B cell (primary cell): ENCODE measurements around the gene DNHD1. TPM values are rescaled to one million over a fixed set of nuclear protein-coding genes. Genes with fewer than 3 reads are reported as not detected.

ENCODE experiments used
- ATAC-seq: fragments of 200-7000 bp; cut with Tn5 transposase; one replicate; pipeline ENCODE4 v1.10.0; 2021; ENCODE audit warnings: low read depth, mild to moderate bottlenecking, moderate number of reproducible peaks, moderate library complexity
- CTCF ChIA-PET: fragments of 350-600 bp; sonication (Branson Sonifier 250); formaldehyde crosslinking; loops from one replicate; lab custom pipeline; 2021; ENCODE audit warnings: antibody characterized with exemption, inconsistent platforms; lab: Charles Lee
- POLR2A ChIA-PET: fragments of 350-600 bp; sonication (Branson Sonifier 250); formaldehyde crosslinking; loops from one replicate; lab custom pipeline; 2021; ENCODE audit warnings: antibody characterized with exemption; lab: Charles Lee
- DNase-seq: peaks from one replicate; pipeline ENCODE4 v3.0.0; 2013
- H2AFZ ChIP-seq: 2 replicates; pipeline ENCODE4 v1.6.1; 2012; ENCODE audit warnings: mild to moderate bottlenecking, low read depth, low read length; ENCODE audit not compliant: insufficient read depth, poor library complexity, severe bottlenecking
- H3K27ac ChIP-seq, 2 donors: 1 replicate in 1 of 2; 2 replicates in 1 of 2; pipeline ENCODE4 v1.5.1; 2012 to 2013; ENCODE audit warnings: low read length in 2 of 2, mild to moderate bottlenecking in 2 of 2, moderate library complexity in 1 of 2
- H3K27me3 ChIP-seq, 4 experiments: fragments of 200-600 bp in 1 of 4; sonication (generic) in 1 of 4; replicated peaks in 1 of 4; 1 replicate in 2 of 4; 2 replicates in 2 of 4; pipeline versions ENCODE4 v1.6.1 to v1.7.0; 2013 to 2016; ENCODE audit warnings: low read length in 3 of 4, mild to moderate bottlenecking in 2 of 4, mixed read lengths in 1 of 4, moderate library complexity in 1 of 4; ENCODE audit not compliant: insufficient read depth in 4 of 4, control insufficient read depth in 3 of 4; ENCODE audit errors: control extremely low read depth in 1 of 4
- H3K36me3 ChIP-seq, 2 experiments: replicated peaks in 1 of 2; 1 replicate in 1 of 2; 2 replicates in 1 of 2; pipeline versions ENCODE4 v1.6.1 to v1.7.1; 2013; ENCODE audit warnings: low read length in 1 of 2; ENCODE audit not compliant: insufficient read depth in 2 of 2, control insufficient read depth in 1 of 2; ENCODE audit errors: control extremely low read depth in 1 of 2, extremely low read depth in 1 of 2
- H3K4me1 ChIP-seq, 2 donors: fragments of 200-600 bp in 1 of 2; sonication (generic) in 1 of 2; 1 replicate in 1 of 2; 2 replicates in 1 of 2; pipeline versions ENCODE4 v1.5.1 to v1.6.1; 2013 to 2017; ENCODE audit warnings: low read length in 2 of 2; ENCODE audit not compliant: control insufficient read depth in 2 of 2, insufficient read depth in 2 of 2
- H3K4me2 ChIP-seq: replicated peaks from 2 replicates; pipeline ENCODE3; 2012; ENCODE audit warnings: mild to moderate bottlenecking, low read depth, low read length; ENCODE audit not compliant: poor library complexity, severe bottlenecking
- H3K4me3 ChIP-seq, 5 experiments: fragments of 200-600 bp in 1 of 5; sonication (generic) in 1 of 5; 1 replicate in 3 of 5; 2 replicates in 2 of 5; pipeline versions ENCODE4 v1.5.1 to v1.7.0; 2011 to 2016; ENCODE audit warnings: low read length in 4 of 5, mild to moderate bottlenecking in 4 of 5, low read depth in 2 of 5, control low read depth in 1 of 5, moderate library complexity in 1 of 5; ENCODE audit not compliant: insufficient read depth in 1 of 5; ENCODE audit errors: control extremely low read depth in 1 of 5, extremely low read depth in 1 of 5
- H3K79me2 ChIP-seq: fragments of 200-600 bp; sonication (generic); one replicate; pipeline ENCODE4 v1.6.0; 2016; ENCODE audit warnings: low read length; ENCODE audit not compliant: control insufficient read depth, insufficient read depth
- H3K9ac ChIP-seq: fragments of 200-600 bp; sonication (generic); 2 replicates; pipeline ENCODE4 v1.6.1; 2017; ENCODE audit warnings: mild to moderate bottlenecking, low read length, moderate library complexity
- H3K9me3 ChIP-seq, 3 donors: one replicate each; pipeline versions ENCODE4 v1.6.1 to v1.7.1; 2013; ENCODE audit warnings: low read length in 2 of 3; ENCODE audit not compliant: control insufficient read depth in 2 of 3, insufficient read depth in 1 of 3; ENCODE audit errors: control extremely low read depth in 1 of 3
- H4K20me1 ChIP-seq: 2 replicates; pipeline ENCODE4 v1.6.0; 2012; ENCODE audit warnings: mild to moderate bottlenecking, low read length; ENCODE audit not compliant: insufficient read depth, control insufficient read depth, poor library complexity, severe bottlenecking
- H3K27ac Mint-ChIP-seq: one replicate; pipeline ENCODE4 v1.8.0; 2021; ENCODE audit warnings: mixed read lengths
- H3K27me3 Mint-ChIP-seq: one replicate; pipeline ENCODE4 v1.8.0; 2021; ENCODE audit warnings: mixed read lengths
- H3K4me1 Mint-ChIP-seq: one replicate; pipeline ENCODE4 v1.8.0; 2021; ENCODE audit warnings: mixed read lengths
- H3K4me3 Mint-ChIP-seq: one replicate; pipeline ENCODE4 v1.8.0; 2021; ENCODE audit warnings: mixed read lengths
- H3K9me3 Mint-ChIP-seq: one replicate; pipeline ENCODE4 v1.8.0; 2022; ENCODE audit warnings: mixed read lengths; ENCODE audit not compliant: insufficient read depth
- EZH2 ChIP-seq: IDR thresholded peaks from 2 replicates; pipeline ENCODE4 v1.6.1; 2012; ENCODE audit warnings: borderline replicate concordance, low read depth, mild to moderate bottlenecking, moderate library complexity, low read length; ENCODE audit not compliant: insufficient read depth, poor library complexity, severe bottlenecking
- WGBS: methylation state at CpG from one replicate; pipeline ENCODE4 v1.1.5; 2013; ENCODE audit warnings: missing lambda C conversion rate; ENCODE audit not compliant: insufficient coverage; 5-methylcytosine and 5-hydroxymethylcytosine counted together
- intact Hi-C: fragments of 100-400 bp; cut with micrococcal nuclease; formaldehyde crosslinking; loops from one replicate; pipeline ENCODE4 v1.10.0; 2022
- polyA plus RNA-seq: library from polyadenylated mRNA; depleted of rRNA; stranded (reverse); fragments of >200 nt; gene quantifications from 2 replicates; pipeline ENCODE4 v1.2.3, GENCODE V29; 2012
- total RNA-seq, 2 donors: library from RNA; stranded (reverse); fragments of 120-200 nt in 1 of 2; gene quantifications; 1 replicate in 1 of 2; 2 replicates in 1 of 2; pipeline versions ENCODE4 v1.2.3 to v1.2.4, GENCODE V29; 2013 to 2022
- TF ChIP-seq, protein P1 (sequence below): fragments of 200-600 bp; IDR thresholded peaks from one replicate; pipeline ENCODE4 v1.8.0; 2022; ENCODE audit warnings: antibody characterized with exemption, mild to moderate bottlenecking

DNHD1 gene
- total and polyA plus RNA-seq, 2 donors (not counting 1 experiment from before 2014, with no cell fraction given) = 53.9 to 58.2 TPM

DNA sequence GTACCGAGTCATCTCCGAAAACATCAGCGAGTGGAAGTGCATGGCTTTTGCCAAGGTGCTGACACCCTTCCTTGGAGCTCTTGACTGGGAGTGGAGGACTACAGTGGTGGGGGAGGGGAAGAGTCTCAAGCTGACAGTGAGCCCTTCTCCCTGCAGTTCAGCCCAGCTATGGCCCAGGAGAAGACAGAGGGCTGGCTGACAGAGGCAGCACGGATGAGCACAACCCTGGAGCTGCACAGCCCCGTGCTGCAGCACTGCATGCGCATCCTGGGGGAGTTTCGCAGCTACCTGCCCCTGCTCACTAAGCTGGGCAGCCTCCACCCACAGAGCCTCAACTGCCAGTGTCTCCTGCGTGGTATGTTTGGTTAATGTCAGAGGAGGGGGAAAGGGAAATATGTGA is 41.4 kb downstream of the DNHD1 start:
- H3K27me3 Mint-ChIP-seq = no peaks in the 10 kb centered on the region
- DNase-seq = no peak
- H3K4me1 ChIP-seq = no peaks in the 10 kb centered on the region
- ATAC-seq = no peak
- no peaks in the 10 kb centered on the region for H3K9me3 Mint-ChIP-seq
- H3K27ac ChIP-seq = no peak overlapping the region
- TF ChIP-seq, protein P1, sequence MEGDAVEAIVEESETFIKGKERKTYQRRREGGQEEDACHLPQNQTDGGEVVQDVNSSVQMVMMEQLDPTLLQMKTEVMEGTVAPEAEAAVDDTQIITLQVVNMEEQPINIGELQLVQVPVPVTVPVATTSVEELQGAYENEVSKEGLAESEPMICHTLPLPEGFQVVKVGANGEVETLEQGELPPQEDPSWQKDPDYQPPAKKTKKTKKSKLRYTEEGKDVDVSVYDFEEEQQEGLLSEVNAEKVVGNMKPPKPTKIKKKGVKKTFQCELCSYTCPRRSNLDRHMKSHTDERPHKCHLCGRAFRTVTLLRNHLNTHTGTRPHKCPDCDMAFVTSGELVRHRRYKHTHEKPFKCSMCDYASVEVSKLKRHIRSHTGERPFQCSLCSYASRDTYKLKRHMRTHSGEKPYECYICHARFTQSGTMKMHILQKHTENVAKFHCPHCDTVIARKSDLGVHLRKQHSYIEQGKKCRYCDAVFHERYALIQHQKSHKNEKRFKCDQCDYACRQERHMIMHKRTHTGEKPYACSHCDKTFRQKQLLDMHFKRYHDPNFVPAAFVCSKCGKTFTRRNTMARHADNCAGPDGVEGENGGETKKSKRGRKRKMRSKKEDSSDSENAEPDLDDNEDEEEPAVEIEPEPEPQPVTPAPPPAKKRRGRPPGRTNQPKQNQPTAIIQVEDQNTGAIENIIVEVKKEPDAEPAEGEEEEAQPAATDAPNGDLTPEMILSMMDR = no peak
- TF ChIP-seq EZH2 = no peak
- no peak overlapping the region for H3K4me2 ChIP-seq
- no peaks in the 10 kb centered on the region for H3K79me2 ChIP-seq
- H3K4me1 Mint-ChIP-seq = no peaks in the 10 kb centered on the region
- H3K4me3 ChIP-seq = no peak overlapping the region
- peaks cover 0 to 4% of the 10 kb centered on the region in 2 experiments for H3K36me3 ChIP-seq
- POLR2A ChIA-PET = no interaction called here
- H3K9ac ChIP-seq = no peak overlapping the region
- H2AFZ ChIP-seq = no peak overlapping the region
- H3K4me3 Mint-ChIP-seq = no peak overlapping the region
- H3K9me3 ChIP-seq = no peaks in the 10 kb centered on the region
- intact Hi-C loops = no loop called here
- over 99% methylated on average over 7 of the region's 8 CpGs for WGBS
- CTCF ChIA-PET = interaction anchor here (0.8 to 0.9 kb wide), 2 partner anchors 9 to 217 kb away, joined by 3 to 4 read pairs; no protein-coding TSS in a partner anchor
- H3K27me3 ChIP-seq = no peaks in the 10 kb centered on the region
- no peaks in the 10 kb centered on the region for H4K20me1 ChIP-seq
- H3K27ac Mint-ChIP-seq = no peak overlapping the region

DNA sequence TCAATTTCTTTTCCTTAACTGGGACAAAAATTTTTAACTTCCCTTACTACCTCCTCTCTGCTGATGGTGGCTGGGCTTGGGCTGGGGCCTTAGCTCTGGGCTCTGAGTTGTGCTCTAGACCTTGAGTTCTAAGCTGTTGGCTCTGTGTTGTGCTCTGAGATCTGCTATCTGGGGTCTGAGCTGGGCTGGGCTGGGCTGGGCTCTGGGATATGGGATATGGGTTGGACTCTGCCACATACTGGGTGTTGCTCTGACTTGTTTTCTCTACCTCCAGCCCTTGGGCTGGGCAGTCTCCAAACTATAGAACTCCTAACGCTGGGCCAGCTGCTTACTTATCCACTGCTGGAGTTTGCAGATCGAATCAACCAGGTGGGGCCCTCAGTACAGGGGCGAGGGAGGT is 41.9 kb downstream of the DNHD1 start:
- TF ChIP-seq, protein P1 = no peak
- no peak for TF ChIP-seq EZH2
- H3K4me1 ChIP-seq = no peaks in the 10 kb centered on the region
- DNase-seq (no peak), ATAC-seq (no peak)
- H2AFZ ChIP-seq = no peak overlapping the region
- Mint-ChIP-seq H3K27me3 (no peaks in the 10 kb centered on the region), H3K27ac (no peak overlapping the region), H3K4me1 (no peaks in the 10 kb centered on the region), H3K9me3 (no peaks in the 10 kb centered on the region), H3K4me3 (no peak overlapping the region)
- H3K9ac ChIP-seq = no peak overlapping the region
- no peaks in the 10 kb centered on the region for H3K27me3 ChIP-seq
- intact Hi-C loops = no loop called here
- H4K20me1 ChIP-seq = no peaks in the 10 kb centered on the region
- H3K4me3 ChIP-seq = no peak overlapping the region
- H3K9me3 ChIP-seq = no peaks in the 10 kb centered on the region
- ChIA-PET POLR2A (no interaction called here), CTCF (interaction anchor here (0.8 to 0.9 kb wide), 2 partner anchors 10 to 217 kb away, joined by 3 to 4 read pairs; no protein-coding TSS in a partner anchor)
- 100% methylated on average over 2 of the region's 3 CpGs for WGBS
- no peaks in the 10 kb centered on the region for H3K79me2 ChIP-seq
- no peaks in the 10 kb centered on the region for H3K36me3 ChIP-seq
- H3K4me2 ChIP-seq = no peak overlapping the region
- H3K27ac ChIP-seq = no peak overlapping the region
